Smooth muscle cell (in vitro differentiated cells): ENCODE data around the gene SLC24A3. TPM values are rescaled to one million over a fixed set of nuclear protein-coding genes. Genes with fewer than 3 reads are reported as not detected.

Source experiments
- DNase-seq: peaks from one replicate; lab custom pipeline; 2025; ENCODE audit not compliant: unreplicated experiment; lab: John Stamatoyannopoulos, UW
- H2AFZ ChIP-seq: fragments of 200-600 bp; sonication (generic); 2 replicates; pipeline ENCODE4 v1.6.0; 2016; ENCODE audit warnings: antibody characterized with exemption, low read depth, mild to moderate bottlenecking
- H3F3A ChIP-seq: fragments of 200-600 bp; sonication (generic); 2 replicates; pipeline ENCODE4 v1.6.0; 2017; ENCODE audit warnings: antibody characterized with exemption, low read depth
- H3K27ac ChIP-seq: fragments of 200-600 bp; sonication (generic); 2 replicates; pipeline ENCODE4 v1.5.1; 2016; ENCODE audit warnings: low read depth, mild to moderate bottlenecking
- H3K27me3 ChIP-seq: fragments of 200-600 bp; sonication (generic); 2 replicates; pipeline ENCODE4 v1.6.1; 2016; ENCODE audit warnings: low read depth, mild to moderate bottlenecking
- H3K36me3 ChIP-seq: fragments of 200-600 bp; sonication (generic); 2 replicates; pipeline ENCODE4 v1.5.1; 2016; ENCODE audit warnings: low read depth
- H3K4me1 ChIP-seq: fragments of 200-600 bp; sonication (generic); 2 replicates; pipeline ENCODE4 v1.5.1; 2016; ENCODE audit warnings: low read depth
- H3K4me2 ChIP-seq: fragments of 200-600 bp; sonication (generic); 2 replicates; pipeline ENCODE4 v1.6.0; 2016; ENCODE audit warnings: mild to moderate bottlenecking
- H3K4me3 ChIP-seq: fragments of 200-600 bp; sonication (generic); 2 replicates; pipeline ENCODE4 v1.5.1; 2016; ENCODE audit warnings: mild to moderate bottlenecking
- H3K79me2 ChIP-seq: fragments of 200-600 bp; sonication (generic); 2 replicates; pipeline ENCODE4 v1.6.0; 2016; ENCODE audit warnings: low read depth, mild to moderate bottlenecking
- H3K9ac ChIP-seq: fragments of 200-600 bp; sonication (generic); 2 replicates; pipeline ENCODE4 v1.6.0; 2016; ENCODE audit warnings: low read depth
- H3K9me3 ChIP-seq: fragments of 200-600 bp; sonication (generic); replicated peaks from 2 replicates; pipeline ENCODE4 v1.5.1; 2016; ENCODE audit warnings: low read depth
- H4K20me1 ChIP-seq: fragments of 200-600 bp; sonication (generic); 2 replicates; pipeline ENCODE4 v1.6.0; 2016; ENCODE audit warnings: low read depth
- whole genome bisulfite sequencing: methylation state at CpG from one replicate; pipeline ENCODE4 v1.1.7; 2016; ENCODE audit warnings: low lambda C conversion rate; 5-methylcytosine and 5-hydroxymethylcytosine counted together
- polyA plus RNA-seq: library from polyadenylated mRNA; unstranded; fragments of >200 nt; fragmentation: Nextera tagmentation; extraction: Ambion mirVana; gene quantifications from 2 replicates; pipeline ENCODE4 v1.2.1, GENCODE V29; 2016
- total RNA-seq: library from RNA; depleted of rRNA; stranded (reverse); fragments of >200 nt; gene quantifications from 2 replicates; pipeline ENCODE4 v1.2.3, GENCODE V29; 2014
- TF ChIP-seq, protein P1 (sequence below): fragments of 200-600 bp; sonication (generic); IDR thresholded peaks from 2 replicates; pipeline ENCODE4 v1.5.1; 2017; ENCODE audit warnings: borderline replicate concordance, mild to moderate bottlenecking, antibody characterized with exemption; ENCODE audit not compliant: insufficient read depth, poor library complexity, severe bottlenecking

The SLC24A3 gene
- total and polyA plus RNA-seq, 2 experiments from 2014 or later: 2.5 to 3.2 TPM

DNA sequence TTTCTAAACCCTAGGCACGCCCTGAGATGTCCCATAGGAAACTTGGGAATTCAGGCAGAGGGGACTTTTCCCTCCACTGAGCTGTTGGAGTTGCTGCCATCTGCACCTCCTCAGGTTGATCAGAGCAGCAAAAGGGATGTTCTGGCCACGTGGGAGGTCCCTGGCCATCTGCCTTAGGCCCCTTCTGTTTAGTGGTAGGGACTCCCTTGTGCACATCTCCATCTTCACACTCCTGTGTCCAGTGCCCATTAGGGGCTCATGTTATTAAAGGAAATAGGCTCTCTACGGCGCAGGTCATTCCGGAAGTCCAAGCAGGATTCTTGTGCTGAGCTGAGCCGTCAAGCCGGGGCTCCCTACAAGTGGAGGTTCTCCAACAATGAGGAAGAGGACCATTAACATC lies 307.8 kb downstream of the SLC24A3 start:
- Histone ChIP-seq H3K4me2 (no peak overlapping the region), H4K20me1 (no peaks in the 10 kb centered on the region), H3K4me1 (no peaks in the 10 kb centered on the region), H3K79me2 (no peaks in the 10 kb centered on the region), H3K36me3 (no peaks in the 10 kb centered on the region), H3K9ac (no peak overlapping the region), H3K4me3 (no peak overlapping the region), H3K27me3 (peaks cover 11% of the 10 kb centered on the region), H3F3A (no peaks in the 10 kb centered on the region), H3K27ac (no peak overlapping the region), H3K9me3 (no peaks in the 10 kb centered on the region), H2AFZ (no peak overlapping the region)
- DNase-seq: no peak
- TF ChIP-seq, protein P1, sequence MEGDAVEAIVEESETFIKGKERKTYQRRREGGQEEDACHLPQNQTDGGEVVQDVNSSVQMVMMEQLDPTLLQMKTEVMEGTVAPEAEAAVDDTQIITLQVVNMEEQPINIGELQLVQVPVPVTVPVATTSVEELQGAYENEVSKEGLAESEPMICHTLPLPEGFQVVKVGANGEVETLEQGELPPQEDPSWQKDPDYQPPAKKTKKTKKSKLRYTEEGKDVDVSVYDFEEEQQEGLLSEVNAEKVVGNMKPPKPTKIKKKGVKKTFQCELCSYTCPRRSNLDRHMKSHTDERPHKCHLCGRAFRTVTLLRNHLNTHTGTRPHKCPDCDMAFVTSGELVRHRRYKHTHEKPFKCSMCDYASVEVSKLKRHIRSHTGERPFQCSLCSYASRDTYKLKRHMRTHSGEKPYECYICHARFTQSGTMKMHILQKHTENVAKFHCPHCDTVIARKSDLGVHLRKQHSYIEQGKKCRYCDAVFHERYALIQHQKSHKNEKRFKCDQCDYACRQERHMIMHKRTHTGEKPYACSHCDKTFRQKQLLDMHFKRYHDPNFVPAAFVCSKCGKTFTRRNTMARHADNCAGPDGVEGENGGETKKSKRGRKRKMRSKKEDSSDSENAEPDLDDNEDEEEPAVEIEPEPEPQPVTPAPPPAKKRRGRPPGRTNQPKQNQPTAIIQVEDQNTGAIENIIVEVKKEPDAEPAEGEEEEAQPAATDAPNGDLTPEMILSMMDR: no peak
- 91% methylated on average over 7 of the region's 7 CpGs for WGBS

DNA sequence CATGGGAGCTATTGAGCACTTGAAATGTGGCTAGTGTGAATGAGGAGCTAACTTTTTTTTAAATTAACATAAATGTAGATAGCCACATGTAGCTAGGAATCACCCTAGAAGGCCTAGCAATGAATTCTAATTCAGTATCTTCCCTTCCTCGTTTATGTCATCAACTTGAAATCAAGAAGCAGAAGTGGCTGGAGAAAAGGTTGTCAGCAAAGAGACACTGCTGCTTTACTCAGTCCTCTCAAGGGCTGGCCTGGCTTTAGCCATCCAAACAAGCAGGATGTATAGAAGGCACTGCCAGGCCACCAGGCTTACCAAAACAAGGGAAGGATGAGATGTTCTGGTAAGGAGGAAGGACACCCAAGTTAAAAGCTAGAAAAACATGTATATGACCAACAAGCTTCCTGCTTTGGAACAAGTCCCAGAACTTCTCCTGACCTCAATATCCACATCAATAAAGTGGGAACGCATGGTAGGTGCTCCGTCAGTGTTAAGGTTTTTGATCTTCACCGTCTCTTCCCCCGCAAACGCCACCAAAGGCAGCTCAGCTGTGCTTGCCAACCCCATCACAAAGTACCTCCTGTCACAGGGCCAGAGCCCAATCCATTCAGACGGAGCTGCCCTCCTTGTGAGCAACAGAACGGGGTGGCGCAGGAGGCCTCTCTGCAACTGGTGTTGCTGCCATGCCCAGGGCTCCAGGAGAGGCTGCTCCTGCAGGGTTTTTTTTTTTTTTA lies 309.8 kb downstream of the SLC24A3 start:
- Histone ChIP-seq H3K79me2 (no peaks in the 10 kb centered on the region), H3K9me3 (no peaks in the 10 kb centered on the region), H3K27ac (no peak overlapping the region), H3K4me3 (no peak overlapping the region), H3K36me3 (no peaks in the 10 kb centered on the region), H3K4me2 (no peak overlapping the region), H3F3A (no peaks in the 10 kb centered on the region), H4K20me1 (no peaks in the 10 kb centered on the region), H3K4me1 (no peaks in the 10 kb centered on the region), H2AFZ (no peak overlapping the region), H3K27me3 (peaks cover 12% of the 10 kb centered on the region), H3K9ac (no peak overlapping the region)
- TF ChIP-seq, protein P1: no peak
- WGBS: 92% methylated on average over 9 of the region's 9 CpGs
- no peak for DNase-seq

DNA sequence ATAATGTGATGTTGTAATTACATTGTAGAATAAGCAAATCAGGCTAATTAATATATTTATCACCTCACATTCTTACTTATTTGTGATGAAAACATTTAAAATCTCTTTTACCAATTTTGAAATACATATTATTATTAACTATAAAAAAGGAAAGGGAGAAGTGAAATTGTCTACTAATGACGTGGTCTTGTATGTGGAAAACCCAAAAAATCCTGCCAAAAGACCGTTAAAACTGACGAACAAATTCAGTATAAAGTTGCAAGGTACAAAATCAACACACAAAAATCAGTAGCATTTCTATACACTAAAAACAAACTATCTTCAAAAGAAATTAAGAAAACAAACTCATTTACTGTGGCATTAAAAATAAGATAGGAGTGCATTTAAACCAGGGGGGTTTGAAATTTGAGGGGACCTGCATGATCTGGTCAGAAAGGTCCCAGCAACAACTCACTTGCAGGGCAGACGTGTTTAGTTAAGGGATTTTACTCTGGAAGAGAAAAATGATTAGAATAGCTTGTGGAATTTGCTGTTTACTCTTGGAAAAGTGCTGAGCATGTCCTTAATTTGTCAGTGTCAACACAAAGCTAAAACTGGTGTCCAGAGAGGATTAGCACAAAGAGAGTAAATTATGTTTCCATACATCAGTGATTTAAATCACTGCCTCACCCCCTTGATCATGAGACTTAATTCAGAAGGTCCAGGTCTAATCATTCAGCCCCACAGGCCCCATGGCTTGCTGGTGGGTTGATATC lies 310.6 kb downstream of the SLC24A3 start:
- Histone ChIP-seq H3F3A (no peaks in the 10 kb centered on the region), H3K9me3 (no peaks in the 10 kb centered on the region), H3K4me3 (no peak overlapping the region), H3K27ac (no peak overlapping the region), H3K9ac (no peak overlapping the region), H4K20me1 (no peaks in the 10 kb centered on the region), H3K4me1 (no peaks in the 10 kb centered on the region), H2AFZ (no peak overlapping the region), H3K27me3 (peaks cover 16% of the 10 kb centered on the region), H3K4me2 (no peak overlapping the region), H3K79me2 (no peaks in the 10 kb centered on the region), H3K36me3 (no peaks in the 10 kb centered on the region)
- 68% methylated on average over 4 of the region's 4 CpGs for WGBS
- DNase-seq: no peak
- TF ChIP-seq, protein P1: no peak

DNA sequence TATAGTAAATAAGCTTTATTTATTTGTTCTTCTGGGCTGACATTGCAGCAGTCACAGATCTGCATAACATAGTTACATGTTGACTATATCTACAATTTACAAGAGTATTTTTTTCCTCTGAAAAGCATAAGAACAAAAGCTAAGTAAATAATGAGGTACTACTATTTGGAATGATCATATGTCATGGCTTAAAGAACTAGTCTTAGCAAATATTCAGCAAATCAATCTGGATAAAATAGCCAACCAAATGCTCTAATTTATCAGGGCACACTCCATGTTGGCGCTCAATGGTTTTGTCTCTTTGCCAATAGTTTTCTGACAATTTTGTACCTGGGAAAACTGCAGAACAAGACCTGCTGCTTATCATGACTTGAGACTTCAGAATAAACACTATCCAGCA lies 312.2 kb downstream of the SLC24A3 start:
- H3K9me3 ChIP-seq: no peaks in the 10 kb centered on the region
- H3K79me2 ChIP-seq: no peaks in the 10 kb centered on the region
- H4K20me1 ChIP-seq: no peaks in the 10 kb centered on the region
- H3K27me3 ChIP-seq: peaks cover 6% of the 10 kb centered on the region
- H3K4me3 ChIP-seq: no peak overlapping the region
- no peak overlapping the region for H2AFZ ChIP-seq
- no peak overlapping the region for H3K27ac ChIP-seq
- no peak for DNase-seq
- H3F3A ChIP-seq: no peaks in the 10 kb centered on the region
- no peaks in the 10 kb centered on the region for H3K4me1 ChIP-seq
- H3K4me2 ChIP-seq: no peak overlapping the region
- 59% methylated on average over 1 of the region's 1 CpG for WGBS
- TF ChIP-seq, protein P1: no peak
- H3K36me3 ChIP-seq: no peaks in the 10 kb centered on the region
- no peak overlapping the region for H3K9ac ChIP-seq
